Activated B cell treated with CpG ODN at 0.5 μM for 24 hours (primary cell): Measurements from ENCODE around the gene TPP2. TPM values are rescaled to one million over a fixed set of nuclear protein-coding genes. Genes with fewer than 3 reads are reported as not detected.

ENCODE experiments used
- ATAC-seq: fragments of 200-7000 bp; cut with Tn5 transposase; one replicate; pipeline ENCODE4 v1.10.0; 2021; ENCODE audit warnings: low read depth, mild to moderate bottlenecking, moderate library complexity
- CTCF ChIA-PET: fragments of 350-600 bp; sonication (Branson Sonifier 250); formaldehyde crosslinking; loops from one replicate; lab custom pipeline; 2021; ENCODE audit warnings: antibody characterized with exemption; lab: Charles Lee
- POLR2A ChIA-PET: fragments of 350-600 bp; sonication (Branson Sonifier 250); formaldehyde crosslinking; loops from one replicate; lab custom pipeline; 2021; ENCODE audit warnings: antibody characterized with exemption; lab: Charles Lee
- DNase-seq: peaks from one replicate; pipeline ENCODE4 v3.0.0; 2022
- H3K27ac Mint-ChIP-seq: one replicate; pipeline ENCODE4 v1.8.0; 2020; ENCODE audit warnings: mixed read lengths
- H3K27me3 Mint-ChIP-seq: one replicate; pipeline ENCODE4 v1.8.0; 2021; ENCODE audit warnings: mixed read lengths
- H3K36me3 Mint-ChIP-seq: one replicate; pipeline ENCODE4 v1.8.0; 2021; ENCODE audit warnings: low read depth, mixed read lengths
- H3K4me1 Mint-ChIP-seq: one replicate; pipeline ENCODE4 v1.8.0; 2021; ENCODE audit warnings: mixed read lengths
- H3K4me3 Mint-ChIP-seq: one replicate; pipeline ENCODE4 v1.8.0; 2020; ENCODE audit warnings: mild to moderate bottlenecking, mixed read lengths
- H3K9me3 Mint-ChIP-seq: one replicate; pipeline ENCODE4 v1.8.0; 2020; ENCODE audit warnings: mixed read lengths
- CTCF ChIP-seq: fragments of 200-600 bp; IDR thresholded peaks from one replicate; pipeline ENCODE4 v1.8.0; 2022; ENCODE audit warnings: antibody characterized with exemption, mild to moderate bottlenecking
- intact Hi-C: fragments of 100-400 bp; cut with micrococcal nuclease; formaldehyde crosslinking; loops from one replicate; pipeline ENCODE4 v1.15.1; 2024
- total RNA-seq: library from RNA; stranded (reverse); gene quantifications from 2 replicates; pipeline ENCODE4 v1.2.3, GENCODE V29; 2022

TPP2 gene
- total RNA-seq, 1 donor from 2014 or later: 53.1 TPM

DNA sequence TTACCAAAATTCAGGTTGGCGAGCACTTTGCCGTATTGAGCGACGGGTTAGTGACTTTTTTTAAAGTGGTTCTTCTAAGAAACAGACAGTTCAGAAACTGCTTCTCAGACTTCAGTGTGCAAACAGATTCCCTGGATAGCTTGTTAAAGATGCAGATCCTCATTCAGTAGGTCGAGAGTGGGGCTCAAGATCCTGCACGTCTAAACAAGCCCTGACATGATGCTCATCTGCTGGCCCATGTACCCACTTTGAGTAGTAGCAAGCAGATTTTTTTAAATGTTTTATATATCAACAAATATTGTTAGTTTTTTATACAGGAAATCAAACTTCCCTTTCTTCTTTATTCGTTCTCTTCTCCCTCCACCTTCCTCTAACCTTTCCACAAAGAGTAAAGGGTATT is 90.7 kb downstream of the TPP2 start:
- no peak for ATAC-seq
- intact Hi-C loops: no loop called here
- ChIA-PET POLR2A (no interaction called here), CTCF (no interaction called here)
- no peak for DNase-seq
- H3K4me1 Mint-ChIP-seq: peaks cover 4% of the 10 kb centered on the region
- no peak overlapping the region for H3K27ac Mint-ChIP-seq
- H3K9me3 Mint-ChIP-seq: peaks cover 1% of the 10 kb centered on the region
- H3K36me3 Mint-ChIP-seq: no peaks in the 10 kb centered on the region
- H3K4me3 Mint-ChIP-seq: no peak overlapping the region
- H3K27me3 Mint-ChIP-seq: peaks cover 19% of the 10 kb centered on the region
- TF ChIP-seq CTCF: no peak

GRCh38 chr13:102688306-102688973 is 91.7 kb downstream of the TPP2 start:
- CTCF ChIA-PET: interaction anchor here (0.5 kb wide), 1 partner anchor 14 kb away, joined by 5 read pairs; no protein-coding TSS in a partner anchor

DNA sequence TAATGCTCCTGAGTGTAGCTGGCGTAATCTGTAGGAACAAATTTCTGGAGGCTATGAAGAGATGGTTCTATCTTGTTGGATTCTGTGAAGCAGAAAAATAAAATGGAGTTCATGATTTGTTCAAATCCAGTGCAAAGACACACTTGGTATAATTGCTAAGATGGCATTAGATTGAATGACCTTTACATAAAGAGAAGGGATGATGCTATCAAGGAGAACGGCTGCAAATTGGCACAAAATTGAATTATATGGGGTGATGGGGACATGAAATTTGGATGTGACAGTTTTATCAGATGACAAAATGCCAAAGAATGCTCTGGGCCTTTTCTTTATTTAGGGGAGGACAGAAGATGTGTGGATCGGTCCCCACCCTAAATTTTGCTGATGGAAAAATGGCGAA is 94.1 kb downstream of the TPP2 start:
- ATAC-seq (no peak), DNase-seq (no peak)
- TF ChIP-seq CTCF: no peak
- H3K27ac Mint-ChIP-seq: no peak overlapping the region
- H3K36me3 Mint-ChIP-seq: no peaks in the 10 kb centered on the region
- intact Hi-C loops: no loop called here
- no peak overlapping the region for H3K4me3 Mint-ChIP-seq
- POLR2A ChIA-PET: no interaction called here
- H3K4me1 Mint-ChIP-seq: no peaks in the 10 kb centered on the region
- H3K27me3 Mint-ChIP-seq: peaks cover 41% of the 10 kb centered on the region
- no peaks in the 10 kb centered on the region for H3K9me3 Mint-ChIP-seq
- CTCF ChIA-PET: no interaction called here

More at GRCh38 chr13:102688306-102688973, 91.7 kb downstream of the TPP2 start:
- Mint-ChIP-seq H3K4me1 (no peaks in the 10 kb centered on the region), H3K36me3 (no peaks in the 10 kb centered on the region), H3K27me3 (peaks cover 26% of the 10 kb centered on the region), H3K4me3 (no peak overlapping the region), H3K9me3 (no peaks in the 10 kb centered on the region), H3K27ac (no peak overlapping the region)
- POLR2A ChIA-PET: no interaction called here
- no peak for DNase-seq
- intact Hi-C loops: no loop called here
- TF ChIP-seq CTCF: no peak
- no peak for ATAC-seq

GRCh38 chr13:102692491-102692826 is 95.7 kb downstream of the TPP2 start:
- no peak for ATAC-seq
- Mint-ChIP-seq H3K4me3 (no peak overlapping the region), H3K36me3 (no peaks in the 10 kb centered on the region), H3K4me1 (no peaks in the 10 kb centered on the region), H3K9me3 (no peaks in the 10 kb centered on the region), H3K27me3 (peaks cover 50% of the 10 kb centered on the region), H3K27ac (no peak overlapping the region)
- DNase-seq: no peak
- TF ChIP-seq CTCF: no peak
- CTCF ChIA-PET: no interaction called here
- intact Hi-C loops: no loop called here
- POLR2A ChIA-PET: no interaction called here

GRCh38 chr13:102693250-102693649 is 96.5 kb downstream of the TPP2 start:
- peaks cover 48% of the 10 kb centered on the region for H3K27me3 Mint-ChIP-seq
- no peak overlapping the region for H3K27ac Mint-ChIP-seq
- ChIA-PET POLR2A (no interaction called here), CTCF (no interaction called here)
- ATAC-seq (no peak), DNase-seq (no peak)
- no peaks in the 10 kb centered on the region for H3K4me1 Mint-ChIP-seq
- no peak overlapping the region for H3K4me3 Mint-ChIP-seq
- intact Hi-C loops: no loop called here
- H3K36me3 Mint-ChIP-seq: no peaks in the 10 kb centered on the region
- no peak for TF ChIP-seq CTCF
- H3K9me3 Mint-ChIP-seq: peaks cover under 1% of the 10 kb centered on the region
